HG02870 (cell line): ENCODE results near the gene CLDN6.
"Not testable (repeated sequence)": the region's sequence is repeated elsewhere in the genome, so short reads cannot be mapped to it uniquely, and the experiment has no call there.

Experiments used
- ATAC-seq: cut with Tn5 transposase; IDR thresholded peaks from one replicate; pipeline ENCODE4 v1.9.1; 2021; ENCODE audit warnings: mild to moderate bottlenecking, moderate library complexity; ENCODE audit not compliant: unreplicated experiment

The CLDN6 gene, protein sequence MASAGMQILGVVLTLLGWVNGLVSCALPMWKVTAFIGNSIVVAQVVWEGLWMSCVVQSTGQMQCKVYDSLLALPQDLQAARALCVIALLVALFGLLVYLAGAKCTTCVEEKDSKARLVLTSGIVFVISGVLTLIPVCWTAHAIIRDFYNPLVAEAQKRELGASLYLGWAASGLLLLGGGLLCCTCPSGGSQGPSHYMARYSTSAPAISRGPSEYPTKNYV

DNA sequence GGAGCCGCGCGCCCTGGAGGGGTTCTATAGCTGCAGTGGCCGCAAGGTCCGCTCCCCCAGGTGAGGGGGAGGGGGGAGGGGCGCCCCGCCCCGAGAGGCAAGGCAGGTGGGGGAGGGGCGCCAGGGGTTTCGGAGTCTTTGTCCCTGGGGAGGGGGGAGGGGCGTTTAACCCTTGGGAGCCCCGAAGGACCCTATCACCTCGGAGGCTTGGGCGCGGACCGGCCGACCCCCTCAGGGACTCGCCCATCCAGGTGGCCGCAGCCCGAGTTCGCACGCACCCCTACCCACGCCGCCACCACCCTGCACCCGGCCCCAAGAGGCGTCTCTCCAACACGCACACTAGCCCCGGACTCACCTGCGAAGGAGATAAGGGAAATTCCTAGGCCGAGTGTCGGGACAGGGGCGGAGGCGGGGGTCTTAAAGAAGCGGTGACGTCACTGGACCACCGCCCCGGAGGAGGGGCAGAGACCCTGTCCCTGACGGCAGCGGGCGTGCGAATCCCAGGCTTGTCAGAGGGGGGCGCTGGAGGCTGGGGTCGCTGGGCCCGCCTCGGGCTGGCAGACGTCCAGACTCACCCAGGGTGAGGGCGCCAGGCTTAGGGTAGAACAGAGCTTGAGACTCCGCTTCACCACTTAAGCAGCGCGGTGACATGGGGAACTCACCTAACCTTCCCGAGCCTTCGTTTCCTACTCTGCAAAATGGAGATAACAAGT, at the start of gene CLDN6:
Gene CLDN6 (minus strand): TSS at position 390 of the 713 bp plus-strand sequence. CDS start 2,162 bp downstream, outside the sequence.
- ATAC-seq: no peak

DNA sequence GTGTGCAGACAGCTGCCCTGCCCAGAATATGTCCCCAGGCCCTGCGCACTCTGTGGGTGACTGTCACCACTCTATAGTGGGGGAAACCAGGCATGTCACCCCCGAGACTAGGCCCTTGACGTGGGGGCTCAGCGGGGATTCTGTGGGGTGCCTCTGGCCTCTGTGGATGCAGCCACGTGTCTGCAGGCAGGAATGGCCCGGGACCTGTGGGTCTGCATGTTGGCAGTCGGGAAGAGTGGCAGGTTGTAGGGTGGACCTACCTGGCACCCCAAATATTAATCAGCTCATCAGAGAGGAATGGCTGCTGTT, 48.4 kb upstream of the CLDN6 start:
- no peak for ATAC-seq

GRCh38 chr16:3065742-3066439, 47.9 kb upstream of the CLDN6 start:
- no peak for ATAC-seq

DNA sequence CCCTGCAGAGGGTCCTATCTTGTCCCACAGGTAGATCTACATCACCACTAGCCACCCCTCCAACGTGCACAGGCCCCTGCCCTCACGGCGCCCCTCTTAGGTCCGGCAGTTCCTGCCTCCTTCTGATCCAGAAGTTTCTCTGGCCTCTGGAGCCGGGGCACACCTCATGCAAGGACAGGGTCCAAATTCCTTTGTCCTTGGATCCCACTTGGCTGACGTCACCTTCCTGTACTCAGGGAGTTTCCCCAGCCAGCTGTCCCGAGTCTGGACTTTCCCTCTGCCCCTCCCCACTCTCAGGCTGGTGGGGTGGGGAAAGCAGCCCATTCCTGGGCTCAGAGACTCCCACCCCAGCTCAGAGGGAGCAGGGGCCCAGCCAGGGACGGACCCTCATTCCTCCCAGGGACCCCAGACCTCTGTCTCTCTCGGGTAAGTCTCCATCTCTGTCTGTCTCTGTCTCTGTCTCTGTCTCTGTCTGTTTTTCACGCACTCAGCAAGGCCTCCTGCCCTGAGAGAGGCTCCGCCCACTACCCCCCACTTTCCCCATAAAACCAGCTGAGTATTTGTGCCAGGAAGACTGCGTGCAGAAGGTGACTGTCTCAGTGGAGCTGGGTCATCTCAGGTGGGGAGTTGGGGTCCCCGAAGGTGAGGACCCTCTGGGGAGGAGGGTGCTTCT, 47.2 kb upstream of the CLDN6 start, which contains the start of gene IL32:
Gene IL32 (plus strand): TSS at position 572 of the 673 bp plus-strand sequence. CDS start 172 bp downstream, outside the sequence.
- no peak for ATAC-seq

DNA sequence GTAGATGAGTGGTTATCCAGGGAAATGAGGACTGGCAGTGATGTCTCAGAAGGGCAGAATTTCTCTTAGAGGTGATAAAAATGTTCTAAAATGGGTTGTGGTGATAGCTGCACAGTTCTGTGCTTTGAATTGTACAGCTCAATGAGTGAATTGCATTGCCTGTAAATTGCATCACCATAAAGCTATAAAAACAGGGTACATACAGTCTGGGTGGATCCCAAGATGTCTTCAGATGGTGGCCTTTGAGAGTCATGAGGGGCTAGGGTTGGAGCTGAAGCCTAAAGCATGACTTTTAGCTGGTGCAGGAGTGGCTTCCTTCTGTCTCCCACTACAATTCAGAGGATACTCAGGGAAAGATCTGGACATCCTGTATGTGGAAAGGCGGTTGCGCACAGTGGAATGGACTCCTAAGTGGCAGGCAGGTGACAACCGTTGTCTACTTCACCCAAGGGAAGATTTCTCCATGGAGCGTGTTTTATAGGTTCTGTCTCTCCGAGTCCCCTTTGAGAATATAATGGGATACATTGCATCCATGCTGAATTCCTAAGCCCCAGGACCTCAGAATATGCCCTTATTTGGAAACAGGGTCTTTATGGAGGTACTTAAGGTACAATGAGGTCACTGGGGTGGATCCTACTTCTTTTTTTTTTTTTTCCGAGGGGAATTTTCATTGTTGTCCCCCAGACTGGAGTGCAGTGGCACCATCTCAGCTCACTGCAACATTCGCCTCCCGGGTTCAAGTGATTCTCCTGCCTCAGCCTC, 45.8 kb upstream of the CLDN6 start:
- no peak for ATAC-seq

- no peak for ATAC-seq
Observed at GRCh38 chr16:3062553-3062952, 44.6 kb upstream of the CLDN6 start.

GRCh38 chr16:3060339-3061127, 42.5 kb upstream of the CLDN6 start:
- no peak for ATAC-seq

- ATAC-seq: no peak
Observed at GRCh38 chr16:3059723-3060242, 41.8 kb upstream of the CLDN6 start.

GRCh38 chr16:3059041-3059722, 41.2 kb upstream of the CLDN6 start:
- ATAC-seq: peak; percentile 58

- no peak for ATAC-seq
Observed at GRCh38 chr16:3058139-3059030, 40.4 kb upstream of the CLDN6 start.

- ATAC-seq: no peak
Observed at GRCh38 chr16:3057181-3058138, 39.5 kb upstream of the CLDN6 start.

DNA sequence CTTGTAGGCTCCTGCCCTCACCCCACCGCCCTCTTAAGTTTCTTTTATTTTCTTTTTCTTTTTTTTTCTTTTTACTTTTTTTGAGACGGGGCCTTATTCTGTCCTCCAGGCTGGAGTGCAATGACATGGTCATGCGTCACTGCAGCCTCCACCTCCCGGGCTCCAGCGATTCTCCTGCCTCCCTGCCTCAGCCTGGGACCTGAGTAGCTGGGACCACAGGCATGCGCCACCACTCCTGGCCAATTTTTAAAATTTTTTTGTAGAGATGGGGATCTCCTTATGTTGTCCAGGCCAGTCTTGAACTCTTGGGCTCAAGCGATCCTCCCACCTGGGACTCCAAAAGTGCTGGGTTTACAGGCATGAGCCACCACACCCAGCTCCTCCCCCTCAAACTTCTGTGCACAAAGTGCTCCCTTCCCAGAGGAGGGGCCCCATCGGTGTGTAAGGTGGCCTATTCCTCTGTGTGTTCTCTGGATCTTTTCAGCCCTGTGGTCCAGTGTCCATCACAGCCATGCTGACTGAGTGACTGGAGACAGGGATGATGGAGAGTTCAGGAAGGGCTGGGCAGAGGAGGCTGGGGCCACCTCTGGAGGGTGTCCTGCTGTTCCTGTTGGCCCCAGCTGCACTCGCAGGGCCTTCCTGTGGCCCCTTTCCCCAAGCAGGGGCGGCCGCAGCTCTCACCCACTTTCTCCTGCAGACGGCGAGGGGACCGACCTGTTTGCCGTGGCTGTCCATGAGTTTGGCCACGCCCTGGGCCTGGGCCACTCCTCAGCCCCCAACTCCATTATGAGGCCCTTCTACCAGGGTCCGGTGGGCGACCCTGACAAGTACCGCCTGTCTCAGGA, 38.6 kb upstream of the CLDN6 start:
- no peak for ATAC-seq

DNA sequence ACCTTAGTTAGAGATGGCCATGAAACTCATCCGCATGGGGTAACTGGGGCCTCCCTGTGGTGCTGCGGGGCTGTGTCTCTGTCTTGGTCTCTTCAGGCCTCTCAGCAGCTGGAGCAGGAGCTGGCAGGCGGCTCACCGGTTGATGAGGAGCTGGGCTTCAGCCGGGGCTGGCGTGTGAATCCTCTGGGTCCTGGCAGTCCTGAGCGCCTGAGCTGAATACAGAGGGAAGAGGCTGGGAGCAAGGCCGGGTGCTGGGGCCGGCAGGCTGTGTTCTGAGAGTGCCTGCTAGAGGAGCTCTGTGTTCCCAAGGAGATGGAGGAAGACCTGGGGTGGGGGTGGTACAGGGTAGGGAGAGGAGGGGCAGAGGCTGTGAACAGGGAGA, 37.7 kb upstream of the CLDN6 start:
- ATAC-seq: not testable (repeated sequence)

DNA sequence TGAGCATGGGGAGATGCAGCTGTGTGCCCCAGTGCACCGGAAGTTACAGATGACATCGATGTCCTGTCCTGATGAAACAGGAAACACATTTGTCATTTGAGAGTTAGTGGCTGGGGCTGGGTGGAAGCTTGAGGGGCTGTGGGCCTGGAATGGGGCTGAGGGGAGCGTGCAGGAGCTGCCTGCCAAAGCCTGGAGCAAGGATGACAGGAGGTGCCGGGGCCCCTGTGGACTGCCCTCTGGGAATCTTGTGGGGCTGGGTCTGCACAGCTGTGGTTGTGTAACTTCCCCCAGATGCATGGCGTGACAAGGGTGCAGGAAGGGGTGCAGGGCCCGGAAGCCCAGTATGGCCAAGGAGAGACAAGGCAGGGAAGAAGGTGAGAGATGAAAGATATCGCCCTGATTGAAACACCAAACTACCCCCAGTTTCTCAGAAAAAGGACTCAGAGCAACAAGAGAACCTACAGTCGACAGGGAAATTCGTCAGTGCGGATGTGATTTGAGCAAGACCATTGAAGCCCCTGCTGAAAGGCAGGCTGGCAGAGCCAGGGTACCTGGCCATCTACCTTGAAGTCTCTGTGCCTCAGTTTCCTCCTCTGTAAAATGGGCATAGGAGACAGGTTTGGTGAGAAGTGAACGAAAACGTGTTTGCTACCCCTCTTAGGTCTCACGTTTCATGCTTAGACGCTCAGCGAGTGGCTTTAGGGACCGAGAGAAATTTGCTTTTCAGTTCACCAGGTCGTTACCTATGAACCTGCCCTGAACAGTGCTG, 37.2 kb upstream of the CLDN6 start:
- no peak for ATAC-seq

DNA sequence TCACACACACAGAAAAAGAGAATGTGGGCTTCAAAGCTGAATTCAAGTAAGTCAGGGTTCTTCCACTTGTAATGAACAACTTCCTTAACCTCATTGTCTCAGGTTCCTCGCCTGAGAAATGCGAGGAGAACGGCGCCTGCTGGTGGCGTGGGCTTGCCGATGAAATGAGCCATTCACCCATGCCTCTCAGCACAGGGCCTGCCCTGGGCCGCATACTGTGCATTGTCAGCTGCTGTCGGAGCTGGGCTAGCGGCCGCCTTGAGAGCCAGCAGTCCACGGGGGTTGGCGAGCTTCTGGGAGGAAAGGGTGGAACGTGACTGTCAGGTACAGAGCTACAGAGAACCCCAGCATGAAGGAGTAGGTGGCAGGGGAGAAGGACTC, 35.3 kb upstream of the CLDN6 start:
- ATAC-seq: not testable (repeated sequence)
